GM12801 (cell line): ENCODE measurements around the gene EGFR.

Experiments used
- TF ChIP-seq, protein P1 (sequence below): IDR thresholded peaks from one replicate; pipeline ENCODE4 v1.5.1; 2011; ENCODE audit warnings: control low read depth; ENCODE audit not compliant: insufficient read length; ENCODE audit errors: extremely low read depth

Gene EGFR

DNA sequence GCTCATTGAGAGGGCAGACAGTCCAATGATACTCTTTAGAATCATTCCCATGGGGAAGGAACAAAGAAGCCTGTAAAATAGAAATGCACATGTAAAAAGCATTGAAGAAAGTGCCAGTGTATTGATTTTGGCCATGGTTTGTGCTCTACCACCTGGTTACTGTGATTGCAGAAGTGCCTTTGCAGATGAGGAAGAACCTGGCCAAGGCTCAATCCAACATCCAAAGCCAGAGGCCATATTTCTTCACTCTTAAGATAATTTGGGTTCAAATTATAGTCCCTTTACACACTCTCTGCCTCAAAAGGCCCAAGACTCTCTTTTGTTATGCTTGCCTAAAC, 122.1 kb downstream of the EGFR start:
- TF ChIP-seq, protein P1, sequence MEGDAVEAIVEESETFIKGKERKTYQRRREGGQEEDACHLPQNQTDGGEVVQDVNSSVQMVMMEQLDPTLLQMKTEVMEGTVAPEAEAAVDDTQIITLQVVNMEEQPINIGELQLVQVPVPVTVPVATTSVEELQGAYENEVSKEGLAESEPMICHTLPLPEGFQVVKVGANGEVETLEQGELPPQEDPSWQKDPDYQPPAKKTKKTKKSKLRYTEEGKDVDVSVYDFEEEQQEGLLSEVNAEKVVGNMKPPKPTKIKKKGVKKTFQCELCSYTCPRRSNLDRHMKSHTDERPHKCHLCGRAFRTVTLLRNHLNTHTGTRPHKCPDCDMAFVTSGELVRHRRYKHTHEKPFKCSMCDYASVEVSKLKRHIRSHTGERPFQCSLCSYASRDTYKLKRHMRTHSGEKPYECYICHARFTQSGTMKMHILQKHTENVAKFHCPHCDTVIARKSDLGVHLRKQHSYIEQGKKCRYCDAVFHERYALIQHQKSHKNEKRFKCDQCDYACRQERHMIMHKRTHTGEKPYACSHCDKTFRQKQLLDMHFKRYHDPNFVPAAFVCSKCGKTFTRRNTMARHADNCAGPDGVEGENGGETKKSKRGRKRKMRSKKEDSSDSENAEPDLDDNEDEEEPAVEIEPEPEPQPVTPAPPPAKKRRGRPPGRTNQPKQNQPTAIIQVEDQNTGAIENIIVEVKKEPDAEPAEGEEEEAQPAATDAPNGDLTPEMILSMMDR, result no peak

- TF ChIP-seq, protein P1, result no peak
These were observed 124.2 kb downstream of the EGFR start for GRCh38 chr7:55142919-55143600.

DNA sequence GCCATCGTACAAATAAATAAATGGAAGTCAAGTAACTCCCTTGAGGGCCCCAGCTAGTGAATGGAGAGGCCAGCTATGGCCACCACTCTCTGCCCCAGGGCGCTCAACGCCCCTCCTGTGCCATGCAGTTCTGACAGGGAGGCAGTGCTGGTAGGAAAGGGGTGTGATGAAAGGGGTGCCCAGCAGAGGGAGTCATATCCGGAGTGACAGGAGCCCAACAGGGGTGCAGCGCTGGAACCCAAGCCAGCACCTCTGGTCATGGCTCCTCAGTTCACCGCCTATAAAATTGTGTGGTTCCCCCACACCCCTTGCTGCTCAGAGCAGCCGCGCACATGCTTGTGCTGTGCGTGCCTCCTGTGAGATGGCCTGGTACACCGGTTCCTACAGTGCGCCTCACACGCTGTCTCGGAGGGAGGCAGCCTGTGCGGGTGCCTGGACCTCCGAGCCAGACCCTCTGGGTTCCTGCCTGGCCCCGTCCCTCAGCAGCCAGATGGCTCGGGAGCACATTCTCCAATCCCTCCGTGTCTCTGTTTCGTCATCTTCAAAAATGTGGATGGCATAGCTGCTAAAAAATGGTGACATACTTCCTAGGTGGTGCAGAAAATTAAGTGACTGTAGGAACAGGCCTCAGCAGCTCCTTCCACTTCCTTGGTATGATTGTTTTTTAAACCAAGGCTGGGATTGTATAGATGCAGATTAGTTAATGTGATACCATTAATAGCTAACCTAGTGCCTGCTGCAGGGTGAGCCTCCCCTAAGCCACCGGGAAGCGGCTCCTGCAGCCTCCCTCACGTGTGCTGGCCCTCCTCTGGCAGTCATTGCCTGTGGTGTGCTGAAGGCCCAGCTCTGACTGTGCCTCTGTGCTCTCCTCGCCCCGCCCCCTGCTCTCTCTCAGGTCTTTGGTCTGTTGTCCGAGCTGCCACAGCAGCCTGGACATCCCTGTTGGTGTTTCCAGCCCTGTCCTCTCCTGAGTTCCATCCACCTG, 125.8 kb downstream of the EGFR start:
- TF ChIP-seq, protein P1, result no peak

GRCh38 chr7:55145606-55146005, 126.8 kb downstream of the EGFR start:
- TF ChIP-seq, protein P1, result no peak

- TF ChIP-seq, protein P1, result no peak
These were observed 128.3 kb downstream of the EGFR start for GRCh38 chr7:55147101-55147500.

- TF ChIP-seq, protein P1, result no peak
These were observed 128.9 kb downstream of the EGFR start for GRCh38 chr7:55147736-55148135.

DNA sequence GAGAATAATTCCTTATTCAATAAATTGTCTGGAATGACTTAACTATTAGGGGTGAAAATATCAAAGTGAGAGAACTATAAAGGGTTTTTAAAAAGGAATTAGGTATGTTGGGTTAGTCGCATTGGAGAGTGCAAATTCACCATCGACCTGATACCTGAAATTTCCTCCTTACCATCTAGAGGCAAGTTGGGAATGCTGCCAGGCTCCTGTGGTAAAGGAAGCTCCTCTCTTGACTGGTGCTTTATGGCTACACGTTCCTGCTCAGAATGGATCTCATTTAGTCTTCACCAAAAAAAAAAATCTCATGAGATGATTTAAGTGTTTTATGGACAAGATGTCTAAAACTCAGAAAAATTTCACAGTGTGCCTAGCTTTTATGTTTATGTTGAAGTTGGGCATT, 129.8 kb downstream of the EGFR start:
- TF ChIP-seq, protein P1, result no peak
